CD14-positive monocyte (primary cell): ENCODE results near the gene PPEF1. TPM values are rescaled to one million over a fixed set of nuclear protein-coding genes. Genes with fewer than 3 reads are reported as not detected.

Source experiments
- DNase-seq, 3 donors: peaks; one replicate each; pipeline ENCODE4 v3.0.0-alpha.2; 2011 to 2022
- H2AFZ ChIP-seq: 2 replicates; pipeline ENCODE4 v1.6.0; 2012; ENCODE audit warnings: mild to moderate bottlenecking, low read depth, low read length, inconsistent platforms; ENCODE audit not compliant: insufficient read depth, poor library complexity, severe bottlenecking
- H3K27ac ChIP-seq, 2 donors: 1 replicate in 1 of 2; 2 replicates in 1 of 2; pipeline ENCODE4 v1.5.1; 2012 to 2013; ENCODE audit warnings: low read length in 2 of 2, control low read depth in 1 of 2, inconsistent platforms in 1 of 2, low read depth in 1 of 2, mild to moderate bottlenecking in 1 of 2
- H3K27me3 ChIP-seq, 2 donors: one replicate each; pipeline versions ENCODE4 v1.6.0 to v1.6.1; 2011 to 2013; ENCODE audit warnings: low read length in 2 of 2; ENCODE audit not compliant: control insufficient read depth in 2 of 2, insufficient read depth in 2 of 2
- H3K36me3 ChIP-seq, 2 donors: replicated peaks in 1 of 2; 1 replicate in 1 of 2; 2 replicates in 1 of 2; pipeline versions ENCODE4 v1.5.1 to v1.6.1; 2012 to 2013; ENCODE audit warnings: low read length in 2 of 2, control low read depth in 1 of 2, inconsistent platforms in 1 of 2, mild to moderate bottlenecking in 1 of 2; ENCODE audit not compliant: insufficient read depth in 2 of 2, control insufficient read depth in 1 of 2
- H3K4me1 ChIP-seq, 2 donors: 1 replicate in 1 of 2; 2 replicates in 1 of 2; pipeline versions ENCODE4 v1.5.1 to v1.6.1; 2012 to 2013; ENCODE audit warnings: low read length in 2 of 2, control low read depth in 1 of 2, inconsistent platforms in 1 of 2, mild to moderate bottlenecking in 1 of 2, moderate library complexity in 1 of 2; ENCODE audit not compliant: insufficient read depth in 2 of 2, control insufficient read depth in 1 of 2
- H3K4me2 ChIP-seq: replicated peaks from 2 replicates; pipeline ENCODE3; 2012; ENCODE audit warnings: low read length, moderate library complexity, mild to moderate bottlenecking; ENCODE audit not compliant: poor library complexity, severe bottlenecking; ENCODE audit errors: extremely low read depth
- H3K4me3 ChIP-seq, 3 experiments: fragments of 200-600 bp in 1 of 3; sonication (generic) in 1 of 3; replicated peaks in 1 of 3; 1 replicate in 2 of 3; 2 replicates in 1 of 3; pipeline ENCODE4 v1.5.1; 2011 to 2013; ENCODE audit warnings: low read length in 3 of 3, mild to moderate bottlenecking in 3 of 3, control low read depth in 2 of 3, low read depth in 2 of 3, inconsistent platforms in 1 of 3, moderate library complexity in 1 of 3
- H3K79me2 ChIP-seq: 2 replicates; pipeline ENCODE4 v1.6.0; 2012; ENCODE audit warnings: mild to moderate bottlenecking, control low read depth, inconsistent platforms, low read length, moderate library complexity; ENCODE audit not compliant: insufficient read depth
- H3K9ac ChIP-seq: 2 replicates; pipeline ENCODE4 v1.6.0; 2017; ENCODE audit warnings: low read length, mild to moderate bottlenecking; ENCODE audit not compliant: insufficient read depth, poor library complexity, severe bottlenecking
- H3K9me3 ChIP-seq, 2 donors: replicated peaks in 1 of 2; 1 replicate in 1 of 2; 2 replicates in 1 of 2; pipeline versions ENCODE4 v1.5.1 to v1.6.1; 2012 to 2013; ENCODE audit warnings: low read length in 2 of 2, control low read depth in 1 of 2; ENCODE audit not compliant: control insufficient read depth in 1 of 2, insufficient read depth in 1 of 2
- H4K20me1 ChIP-seq: 2 replicates; pipeline ENCODE4 v1.6.0; 2012; ENCODE audit warnings: mild to moderate bottlenecking, low read length, control low read depth, moderate library complexity; ENCODE audit not compliant: insufficient read depth
- H3K27ac Mint-ChIP-seq, 7 donors: one replicate each; pipeline ENCODE4 v1.8.0; 2020; ENCODE audit warnings: mild to moderate bottlenecking in 7 of 7, mixed read lengths in 7 of 7, moderate library complexity in 6 of 7, inconsistent platforms in 2 of 7
- H3K27me3 Mint-ChIP-seq, 3 donors: one replicate each; pipeline ENCODE4 v1.8.0; 2021 to 2022; ENCODE audit warnings: low read depth in 3 of 3, mild to moderate bottlenecking in 3 of 3, mixed read lengths in 3 of 3, moderate library complexity in 3 of 3, inconsistent platforms in 1 of 3
- H3K36me3 Mint-ChIP-seq, 2 donors: one replicate each; pipeline ENCODE4 v1.8.0; 2020; ENCODE audit warnings: mixed read lengths in 2 of 2, inconsistent platforms in 1 of 2, mild to moderate bottlenecking in 1 of 2
- H3K4me1 Mint-ChIP-seq: one replicate; pipeline ENCODE4 v1.8.0; 2020; ENCODE audit warnings: mild to moderate bottlenecking, mixed read lengths
- H3K4me3 Mint-ChIP-seq, 2 donors: one replicate each; pipeline ENCODE4 v1.8.0; 2020; ENCODE audit warnings: mild to moderate bottlenecking in 2 of 2, mixed read lengths in 2 of 2, moderate library complexity in 1 of 2
- H3K9me3 Mint-ChIP-seq, 7 donors: one replicate each; pipeline ENCODE4 v1.8.0; 2020 to 2022; ENCODE audit warnings: mixed read lengths in 7 of 7, mild to moderate bottlenecking in 6 of 7, moderate library complexity in 6 of 7, inconsistent platforms in 2 of 7
- WGBS: methylation state at CpG from one replicate; pipeline ENCODE4 v1.1.5; 2013; ENCODE audit warnings: missing lambda C conversion rate; ENCODE audit not compliant: insufficient coverage; 5-methylcytosine and 5-hydroxymethylcytosine counted together
- intact Hi-C, 2 donors: fragments of 100-400 bp; cut with micrococcal nuclease; formaldehyde crosslinking; loops; one replicate each; pipeline versions ENCODE4 v1.15.0 to v1.15.1; 2023
- polyA plus RNA-seq, 3 donors: library from polyadenylated mRNA; depleted of rRNA in 1 of 3; unstranded in 2 of 3; stranded (reverse) in 1 of 3; fragments of 300-500 nt in 2 of 3; fragments of >200 nt in 1 of 3; fragmentation: Illumina TruSeq in 2 of 3; gene quantifications; 1 replicate in 2 of 3; 2 replicates in 1 of 3; pipeline ENCODE4 v1.2.3, GENCODE V29; 2012 to 2021
- TF ChIP-seq, protein P1 (sequence below): fragments of 200-600 bp; IDR thresholded peaks from one replicate; pipeline ENCODE4 v1.8.0; 2022; ENCODE audit warnings: antibody characterized with exemption, mild to moderate bottlenecking

PPEF1 gene
- polyA plus RNA-seq, 3 donors = 0.26 to 0.32 TPM; not detected in 1

DNA sequence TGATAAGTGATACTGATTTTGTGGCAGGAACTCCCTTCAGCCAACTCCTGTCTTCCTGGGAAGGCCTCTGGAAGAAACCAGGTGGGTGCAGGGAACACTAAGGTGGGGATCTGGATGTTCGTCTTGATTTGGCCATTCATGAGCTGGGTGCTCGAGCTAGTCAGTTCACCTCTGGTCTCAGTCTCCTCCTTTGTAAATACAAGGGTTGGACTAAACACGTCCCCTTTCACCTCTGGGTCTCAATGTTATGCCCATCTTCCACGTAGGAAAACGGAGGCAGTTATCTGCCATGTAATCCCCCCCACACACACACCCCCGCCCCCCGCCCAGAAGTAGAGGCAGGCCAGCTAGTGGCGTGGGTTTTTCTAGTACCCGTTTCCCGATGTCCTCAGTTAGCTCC lies 31.4 kb upstream of the PPEF1 start:
- H3K4me1 Mint-ChIP-seq = peaks cover 36% of the 10 kb centered on the region
- Histone ChIP-seq H3K27ac (no peak overlapping the region), H3K4me3 (no peak overlapping the region), H3K4me1 (peaks cover 26 to 30% of the 10 kb centered on the region in 2 donors), H4K20me1 (no peaks in the 10 kb centered on the region), H3K27me3 (no peaks in the 10 kb centered on the region), H3K36me3 (no peaks in the 10 kb centered on the region), H3K4me2 (no peak overlapping the region), H3K79me2 (no peaks in the 10 kb centered on the region), H2AFZ (no peak overlapping the region), H3K9me3 (no peaks in the 10 kb centered on the region), H3K9ac (no peak overlapping the region)
- H3K36me3 Mint-ChIP-seq = peaks cover 0 to 1% of the 10 kb centered on the region in 2 donors
- WGBS = no CpG with 5 or more reads among the region's 10 CpGs
- DNase-seq = no peak
- TF ChIP-seq, protein P1, sequence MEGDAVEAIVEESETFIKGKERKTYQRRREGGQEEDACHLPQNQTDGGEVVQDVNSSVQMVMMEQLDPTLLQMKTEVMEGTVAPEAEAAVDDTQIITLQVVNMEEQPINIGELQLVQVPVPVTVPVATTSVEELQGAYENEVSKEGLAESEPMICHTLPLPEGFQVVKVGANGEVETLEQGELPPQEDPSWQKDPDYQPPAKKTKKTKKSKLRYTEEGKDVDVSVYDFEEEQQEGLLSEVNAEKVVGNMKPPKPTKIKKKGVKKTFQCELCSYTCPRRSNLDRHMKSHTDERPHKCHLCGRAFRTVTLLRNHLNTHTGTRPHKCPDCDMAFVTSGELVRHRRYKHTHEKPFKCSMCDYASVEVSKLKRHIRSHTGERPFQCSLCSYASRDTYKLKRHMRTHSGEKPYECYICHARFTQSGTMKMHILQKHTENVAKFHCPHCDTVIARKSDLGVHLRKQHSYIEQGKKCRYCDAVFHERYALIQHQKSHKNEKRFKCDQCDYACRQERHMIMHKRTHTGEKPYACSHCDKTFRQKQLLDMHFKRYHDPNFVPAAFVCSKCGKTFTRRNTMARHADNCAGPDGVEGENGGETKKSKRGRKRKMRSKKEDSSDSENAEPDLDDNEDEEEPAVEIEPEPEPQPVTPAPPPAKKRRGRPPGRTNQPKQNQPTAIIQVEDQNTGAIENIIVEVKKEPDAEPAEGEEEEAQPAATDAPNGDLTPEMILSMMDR = no peak
- peak overlapping the region in 2 of 7 donors; percentile 30 for H3K27ac Mint-ChIP-seq
- intact Hi-C loops = no loop called here
- no peak overlapping the region for H3K4me3 Mint-ChIP-seq
- H3K9me3 Mint-ChIP-seq = peaks cover 0 to 9% (median 0%) of the 10 kb centered on the region in 7 donors
- peaks cover 0 to 21% (median 4%) of the 10 kb centered on the region in 3 donors for H3K27me3 Mint-ChIP-seq

DNA sequence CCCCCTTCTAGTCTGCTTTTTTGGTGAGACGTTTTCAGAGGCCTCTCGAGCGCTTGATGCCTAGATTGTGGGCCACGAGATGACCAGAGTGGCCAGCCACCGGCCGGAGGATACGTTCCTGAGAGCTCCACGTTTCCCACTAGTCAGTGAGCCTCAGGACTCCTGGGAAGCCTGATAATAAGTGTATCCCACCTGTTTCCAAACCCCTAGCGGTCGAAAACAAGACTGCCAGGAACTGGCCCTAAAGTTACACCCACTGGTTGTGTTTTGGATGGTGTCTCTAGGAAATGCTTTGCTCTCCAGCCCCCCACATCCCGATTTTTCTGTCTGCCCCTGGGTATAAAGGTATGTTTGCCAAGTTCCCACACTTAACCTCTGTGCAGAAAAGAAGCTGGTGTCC lies 31.0 kb upstream of the PPEF1 start:
- TF ChIP-seq, protein P1 = no peak
- peaks cover 0 to 9% (median 0%) of the 10 kb centered on the region in 7 donors for H3K9me3 Mint-ChIP-seq
- H3K27ac Mint-ChIP-seq = peak overlapping the region in 1 of 7 donors; percentile 68
- Histone ChIP-seq H4K20me1 (no peaks in the 10 kb centered on the region), H3K79me2 (no peaks in the 10 kb centered on the region), H3K4me3 (no peak overlapping the region), H3K27ac (no peak overlapping the region), H2AFZ (no peak overlapping the region), H3K9me3 (no peaks in the 10 kb centered on the region), H3K4me2 (no peak overlapping the region), H3K36me3 (no peaks in the 10 kb centered on the region), H3K4me1 (peaks cover 26 to 30% of the 10 kb centered on the region in 2 donors), H3K27me3 (no peaks in the 10 kb centered on the region), H3K9ac (no peak overlapping the region)
- peaks cover 36% of the 10 kb centered on the region for H3K4me1 Mint-ChIP-seq
- no peak overlapping the region for H3K4me3 Mint-ChIP-seq
- WGBS = no CpG with 5 or more reads among the region's 11 CpGs
- H3K27me3 Mint-ChIP-seq = peaks cover 0 to 21% (median 4%) of the 10 kb centered on the region in 3 donors
- intact Hi-C loops = no loop called here
- peaks cover 0 to 1% of the 10 kb centered on the region in 2 donors for H3K36me3 Mint-ChIP-seq
- no peak for DNase-seq
